Stimulated activated CD8-positive, alpha-beta memory T cell treated with anti-CD3 and anti-CD28 coated beads, Interleukin-15, amount 100 ng/mL, for 24 hours (primary cell): Measurements from ENCODE around the gene WBP1L.
"Not testable (repeated sequence)": the region's sequence is repeated elsewhere in the genome, so short reads cannot be mapped to it uniquely, and the experiment has no call there.

Source experiments
- DNase-seq: peaks from one replicate; pipeline ENCODE4 v3.0.0-alpha.2; 2020; ENCODE audit warnings: low read depth

WBP1L gene

GRCh38 chr10:102841827-102842345, 98.1 kb downstream of the WBP1L start:
- no peak for DNase-seq

GRCh38 chr10:102843139-102843538, 99.4 kb downstream of the WBP1L start:
- not testable (repeated sequence) for DNase-seq

GRCh38 chr10:102844190-102844776, 100.5 kb downstream of the WBP1L start:
- DNase-seq, result not testable (repeated sequence)

- no peak for DNase-seq
These were observed 101.7 kb downstream of the WBP1L start for GRCh38 chr10:102845352-102845902.

GRCh38 chr10:102850025-102850518, 106.3 kb downstream of the WBP1L start:
- no peak for DNase-seq

- not testable (repeated sequence) for DNase-seq
These were observed 109.5 kb downstream of the WBP1L start for GRCh38 chr10:102853237-102853636.

- not testable (repeated sequence) for DNase-seq
These were observed 112.1 kb downstream of the WBP1L start for GRCh38 chr10:102855731-102856436.

- DNase-seq, result no peak
These were observed 113.1 kb downstream of the WBP1L start for GRCh38 chr10:102856758-102857424.

GRCh38 chr10:102859911-102860310, 116.2 kb downstream of the WBP1L start:
- DNase-seq, result no peak

- DNase-seq, result no peak
These were observed 119.9 kb downstream of the WBP1L start for GRCh38 chr10:102863660-102864059.

- DNase-seq, result no peak
These were observed 121.9 kb downstream of the WBP1L start for GRCh38 chr10:102865620-102866019.
